Lung (tissue), 12 donors: Measurements from ENCODE around the gene ZRANB1. TPM values are rescaled to one million over a fixed set of nuclear protein-coding genes. Genes with fewer than 3 reads are reported as not detected.

Experiments
- ATAC-seq: fragments of 200-7000 bp; cut with Tn5 transposase; one replicate; pipeline ENCODE4 v1.9.1; 2020; ENCODE audit warnings: moderate number of reproducible peaks; ENCODE audit not compliant: insufficient read depth, low FRiP score
- DNase-seq, 3 donors: peaks; one replicate each; pipeline ENCODE4 v3.0.0-alpha.2; 2013 to 2017
- H3K27ac ChIP-seq, 2 donors: one replicate each; pipeline ENCODE4 v1.5.1; 2013; ENCODE audit warnings: mild to moderate bottlenecking in 2 of 2, moderate library complexity in 2 of 2, control low read depth in 1 of 2, inconsistent platforms in 1 of 2, low read depth in 1 of 2, low read length in 1 of 2
- H3K27me3 ChIP-seq, 3 donors: one replicate each; pipeline ENCODE4 v1.5.1; 2013; ENCODE audit warnings: low read length in 2 of 3; ENCODE audit not compliant: control insufficient read depth in 3 of 3, insufficient read depth in 3 of 3
- H3K36me3 ChIP-seq, 4 donors: one replicate each; pipeline ENCODE4 v1.5.1; 2013; ENCODE audit warnings: low read length in 4 of 4, mild to moderate bottlenecking in 1 of 4, moderate library complexity in 1 of 4; ENCODE audit not compliant: control insufficient read depth in 4 of 4, insufficient read depth in 4 of 4
- H3K4me1 ChIP-seq, 5 donors: one replicate each; pipeline ENCODE4 v1.5.1; 2013; ENCODE audit warnings: low read length in 5 of 5, mild to moderate bottlenecking in 2 of 5, moderate library complexity in 1 of 5; ENCODE audit not compliant: control insufficient read depth in 5 of 5, insufficient read depth in 5 of 5
- H3K4me3 ChIP-seq: one replicate; pipeline ENCODE4 v1.5.1; 2013; ENCODE audit warnings: mild to moderate bottlenecking, control low read depth, moderate library complexity
- H3K9ac ChIP-seq, 2 donors: one replicate each; pipeline ENCODE4 v1.5.1; 2013; ENCODE audit warnings: low read length in 2 of 2, control low read depth in 1 of 2; ENCODE audit not compliant: insufficient read depth in 1 of 2
- H3K9me3 ChIP-seq, 4 donors: one replicate each; pipeline ENCODE4 v1.5.1; 2013; ENCODE audit warnings: low read length in 3 of 4, mild to moderate bottlenecking in 1 of 4, moderate library complexity in 1 of 4; ENCODE audit not compliant: control insufficient read depth in 4 of 4, insufficient read depth in 3 of 4
- WGBS, 2 donors: extraction: QIAGEN DNeasy Blood & Tissue Kit; methylation state at CpG; one replicate each; pipeline ENCODE4 v1.1.7; 2013; 5-methylcytosine and 5-hydroxymethylcytosine counted together
- polyA plus RNA-seq, 2 donors: library from polyadenylated mRNA; stranded (reverse); fragments of 200-250 nt; gene quantifications; one replicate each; pipeline ENCODE4 v1.2.1, GENCODE V29; 2013
- total RNA-seq, 2 donors: library from RNA; depleted of rRNA in 1 of 2; stranded (reverse); fragments of >200 nt in 1 of 2; gene quantifications; one replicate each; pipeline ENCODE4 v1.2.1, GENCODE V29; 2014 to 2021
- TF ChIP-seq, protein P1 (sequence below): IDR thresholded peaks from 2 replicates; pipeline ENCODE4 v1.5.1; 2012; ENCODE audit warnings: mild to moderate bottlenecking; ENCODE audit errors: control extremely low read depth, extremely low read depth
- donor health status: control.
- donor health status: control.
- donor health status: Bipolar disorder and iron deficiency.
- donor health status: healthy.
- donor health status: DM: yes; HTN: yes; CAD: no.

Gene ZRANB1
- total and polyA plus RNA-seq, 4 donors = 6.3 to 45.5 (median 10.8) TPM

DNA sequence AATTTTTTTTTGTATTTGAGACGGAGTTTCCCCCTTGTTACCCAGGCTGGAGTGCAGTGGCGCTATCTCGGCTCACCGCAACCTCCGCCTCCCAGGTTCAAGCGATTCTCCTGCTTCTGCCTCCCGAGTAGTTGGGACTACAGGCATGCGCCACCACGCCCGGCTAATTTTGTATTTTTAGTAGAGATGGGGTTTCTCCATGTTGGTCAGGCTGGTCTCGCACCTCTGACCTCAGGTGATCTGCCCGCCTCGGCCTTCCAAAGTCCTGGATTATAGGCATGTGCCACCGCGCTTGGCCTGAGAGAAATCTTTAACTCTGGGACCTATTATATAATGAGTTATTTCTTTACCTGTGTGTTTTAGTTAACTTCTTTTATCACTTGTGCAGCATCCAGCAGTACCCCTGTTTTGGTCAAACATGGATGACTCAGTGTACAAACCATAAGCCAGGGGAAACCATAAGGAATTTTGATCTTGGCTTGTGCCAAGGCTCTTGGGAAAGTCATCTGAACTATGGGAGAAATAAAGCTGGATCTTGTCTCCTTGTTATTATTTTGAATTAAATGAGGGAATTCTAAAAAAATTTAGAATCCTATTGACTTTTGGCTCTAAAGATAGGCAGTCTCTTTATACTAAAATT, 23.6 kb upstream of the ZRANB1 start:
- H3K9me3 ChIP-seq = no peaks in the 10 kb centered on the region
- TF ChIP-seq, protein P1, sequence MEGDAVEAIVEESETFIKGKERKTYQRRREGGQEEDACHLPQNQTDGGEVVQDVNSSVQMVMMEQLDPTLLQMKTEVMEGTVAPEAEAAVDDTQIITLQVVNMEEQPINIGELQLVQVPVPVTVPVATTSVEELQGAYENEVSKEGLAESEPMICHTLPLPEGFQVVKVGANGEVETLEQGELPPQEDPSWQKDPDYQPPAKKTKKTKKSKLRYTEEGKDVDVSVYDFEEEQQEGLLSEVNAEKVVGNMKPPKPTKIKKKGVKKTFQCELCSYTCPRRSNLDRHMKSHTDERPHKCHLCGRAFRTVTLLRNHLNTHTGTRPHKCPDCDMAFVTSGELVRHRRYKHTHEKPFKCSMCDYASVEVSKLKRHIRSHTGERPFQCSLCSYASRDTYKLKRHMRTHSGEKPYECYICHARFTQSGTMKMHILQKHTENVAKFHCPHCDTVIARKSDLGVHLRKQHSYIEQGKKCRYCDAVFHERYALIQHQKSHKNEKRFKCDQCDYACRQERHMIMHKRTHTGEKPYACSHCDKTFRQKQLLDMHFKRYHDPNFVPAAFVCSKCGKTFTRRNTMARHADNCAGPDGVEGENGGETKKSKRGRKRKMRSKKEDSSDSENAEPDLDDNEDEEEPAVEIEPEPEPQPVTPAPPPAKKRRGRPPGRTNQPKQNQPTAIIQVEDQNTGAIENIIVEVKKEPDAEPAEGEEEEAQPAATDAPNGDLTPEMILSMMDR = no peak
- peak overlapping the region; percentile 93 to 98 for H3K9ac ChIP-seq
- 32 to 34% methylated on average over 15 of the region's 15 CpGs for WGBS, 2 donors
- DNase-seq (peak in 1 of 3 donors; percentile 12), ATAC-seq (no peak)
- peak overlapping the region; percentile 20 for H3K4me3 ChIP-seq
- peak overlapping the region; percentile 40 to 100 for H3K27ac ChIP-seq
- peaks cover 0 to 5% (median 2%) of the 10 kb centered on the region in 4 donors for H3K36me3 ChIP-seq
- peaks cover 0 to 22% (median 5%) of the 10 kb centered on the region in 5 donors for H3K4me1 ChIP-seq
- H3K27me3 ChIP-seq = no peaks in the 10 kb centered on the region

DNA sequence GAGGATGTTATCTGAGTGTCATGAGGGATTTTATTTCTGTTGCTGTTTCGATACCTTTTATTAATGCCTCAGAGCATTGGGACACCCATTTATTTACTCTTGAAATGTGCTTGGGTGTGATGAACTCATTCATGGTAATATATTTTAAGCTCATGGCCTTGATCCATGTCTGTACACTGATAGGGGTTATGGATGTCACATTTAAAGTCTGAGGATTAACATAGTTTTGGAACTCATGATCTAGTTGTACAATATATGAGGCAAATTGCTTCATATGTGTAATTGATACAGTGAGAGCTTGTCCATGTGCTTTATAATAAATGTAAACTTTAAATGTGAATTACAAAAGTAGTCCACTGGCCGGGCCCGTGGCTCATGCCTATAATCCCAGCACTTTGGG, 23.0 kb upstream of the ZRANB1 start:
- WGBS, 2 donors = 86 to 93% methylated on average over 3 of the region's 3 CpGs
- no peak overlapping the region for H3K27ac ChIP-seq
- H3K36me3 ChIP-seq = peaks cover 0 to 5% (median 2%) of the 10 kb centered on the region in 4 donors
- H3K27me3 ChIP-seq = no peaks in the 10 kb centered on the region
- no peak for DNase-seq
- H3K4me3 ChIP-seq = no peak overlapping the region
- TF ChIP-seq, protein P1 = no peak
- no peak for ATAC-seq
- H3K4me1 ChIP-seq = peaks cover 0 to 23% (median 5%) of the 10 kb centered on the region in 5 donors
- no peaks in the 10 kb centered on the region for H3K9me3 ChIP-seq
- peak overlapping the region in 1 of 2 donors; percentile 34 for H3K9ac ChIP-seq

DNA sequence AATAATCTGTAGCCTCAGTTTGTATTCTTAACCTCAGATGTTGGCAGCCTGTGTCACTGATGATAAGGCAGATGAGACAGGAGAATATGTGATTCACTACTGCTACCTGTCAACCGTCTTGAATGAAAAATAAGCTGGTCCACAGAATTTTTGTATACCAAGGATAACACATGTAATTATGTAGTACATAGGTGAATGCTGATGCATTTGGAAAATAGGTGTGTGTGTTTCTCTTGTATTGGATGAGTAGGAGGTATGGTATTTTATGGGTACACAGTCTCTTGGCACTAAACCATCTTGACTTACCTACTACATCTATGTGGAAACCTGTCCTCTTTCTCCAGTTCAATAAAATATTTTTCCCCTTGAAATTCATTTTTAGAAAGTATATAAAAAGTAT, 20.7 kb upstream of the ZRANB1 start:
- ATAC-seq = no peak
- H3K4me3 ChIP-seq = no peak overlapping the region
- no peak overlapping the region for H3K9ac ChIP-seq
- TF ChIP-seq, protein P1 = no peak
- WGBS, 2 donors = 87 to 95% methylated on average over 1 of the region's 1 CpG
- peaks cover 0 to 31% (median 5%) of the 10 kb centered on the region in 5 donors for H3K4me1 ChIP-seq
- peaks cover 0 to 5% (median 2%) of the 10 kb centered on the region in 4 donors for H3K36me3 ChIP-seq
- DNase-seq = no peak
- H3K9me3 ChIP-seq = no peaks in the 10 kb centered on the region
- H3K27ac ChIP-seq = no peak overlapping the region
- H3K27me3 ChIP-seq = no peaks in the 10 kb centered on the region

DNA sequence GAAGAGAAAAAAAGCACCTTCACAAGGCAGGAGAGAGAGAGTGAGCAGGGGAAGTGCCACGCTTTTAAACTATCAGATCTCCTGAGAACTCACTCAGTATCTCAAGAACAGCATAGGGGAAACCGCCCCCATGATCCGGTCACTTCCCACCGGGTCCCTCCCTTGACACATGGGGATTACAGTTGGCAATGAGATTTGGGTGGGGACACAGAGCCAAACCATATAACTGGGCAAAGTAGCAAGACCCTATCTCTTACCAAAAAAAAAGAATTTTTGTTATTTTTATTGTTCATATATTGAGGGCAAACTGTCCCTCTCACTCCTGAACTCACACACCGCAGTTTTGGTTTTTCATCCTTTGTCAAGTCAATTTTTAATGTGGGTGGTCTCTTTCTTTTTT, 18.2 kb upstream of the ZRANB1 start:
- Histone ChIP-seq H3K27me3 (no peaks in the 10 kb centered on the region), H3K9ac (no peak overlapping the region), H3K9me3 (no peaks in the 10 kb centered on the region), H3K27ac (no peak overlapping the region), H3K4me3 (no peak overlapping the region), H3K4me1 (peaks cover 0 to 29% (median 4%) of the 10 kb centered on the region in 5 donors), H3K36me3 (peaks cover 0 to 5% (median 2%) of the 10 kb centered on the region in 4 donors)
- TF ChIP-seq, protein P1 = no peak
- 92 to 96% methylated on average over 5 of the region's 5 CpGs for WGBS, 2 donors
- no peak for ATAC-seq
- no peak for DNase-seq
